Activated CD4-positive, CD25-positive, alpha-beta regulatory T cell treated with anti-CD3 and anti-CD28 coated beads, Interleukin-2, amount 50 U/mL, for 72 hours (primary cell): ENCODE results near the gene MVB12B.

ENCODE experiments used
- DNase-seq: peaks from one replicate; pipeline ENCODE4 v3.0.0; 2021

Gene MVB12B

GRCh38 chr9:126456441-126457174 lies 130.0 kb downstream of the MVB12B start:
- no peak for DNase-seq

- DNase-seq = no peak
Measured at GRCh38 chr9:126457175-126457547, 130.5 kb downstream of the MVB12B start.

- no peak for DNase-seq
Measured at GRCh38 chr9:126457890-126458289, 131.3 kb downstream of the MVB12B start.

GRCh38 chr9:126459126-126459525 lies 132.5 kb downstream of the MVB12B start:
- no peak for DNase-seq

GRCh38 chr9:126459546-126459945 lies 132.9 kb downstream of the MVB12B start:
- DNase-seq = no peak

- no peak for DNase-seq
Measured at GRCh38 chr9:126459965-126460843, 133.6 kb downstream of the MVB12B start.

GRCh38 chr9:126461029-126461428 lies 134.4 kb downstream of the MVB12B start:
- DNase-seq = no peak

- no peak for DNase-seq
Measured at GRCh38 chr9:126461608-126462007, 135.0 kb downstream of the MVB12B start.

GRCh38 chr9:126462617-126463016 lies 136.0 kb downstream of the MVB12B start:
- no peak for DNase-seq

GRCh38 chr9:126463426-126463825 lies 136.8 kb downstream of the MVB12B start:
- DNase-seq = no peak

GRCh38 chr9:126464694-126465441 lies 138.2 kb downstream of the MVB12B start:
- DNase-seq = no peak

- no peak for DNase-seq
Measured at GRCh38 chr9:126465977-126466376, 139.3 kb downstream of the MVB12B start.

- no peak for DNase-seq
Measured at GRCh38 chr9:126468141-126468825, 141.7 kb downstream of the MVB12B start.

- DNase-seq = no peak
Measured at GRCh38 chr9:126470241-126470993, 143.8 kb downstream of the MVB12B start.

GRCh38 chr9:126471084-126471624 lies 144.5 kb downstream of the MVB12B start:
- DNase-seq = peak; percentile 69

GRCh38 chr9:126472198-126472947 lies 145.7 kb downstream of the MVB12B start:
- no peak for DNase-seq

GRCh38 chr9:126472948-126473298 lies 146.3 kb downstream of the MVB12B start:
- no peak for DNase-seq

- no peak for DNase-seq
Measured at GRCh38 chr9:126474206-126474765, 147.7 kb downstream of the MVB12B start.

- DNase-seq = no peak
Measured at GRCh38 chr9:126474786-126475485, 148.3 kb downstream of the MVB12B start.

GRCh38 chr9:126475933-126476555 lies 149.4 kb downstream of the MVB12B start:
- DNase-seq = no peak
